ENCODE measurements around the gene NAA20.
A peak's percentile ranks its signal among the peaks of the same experiment; 100 is the strongest.

The NAA20 gene

DNA sequence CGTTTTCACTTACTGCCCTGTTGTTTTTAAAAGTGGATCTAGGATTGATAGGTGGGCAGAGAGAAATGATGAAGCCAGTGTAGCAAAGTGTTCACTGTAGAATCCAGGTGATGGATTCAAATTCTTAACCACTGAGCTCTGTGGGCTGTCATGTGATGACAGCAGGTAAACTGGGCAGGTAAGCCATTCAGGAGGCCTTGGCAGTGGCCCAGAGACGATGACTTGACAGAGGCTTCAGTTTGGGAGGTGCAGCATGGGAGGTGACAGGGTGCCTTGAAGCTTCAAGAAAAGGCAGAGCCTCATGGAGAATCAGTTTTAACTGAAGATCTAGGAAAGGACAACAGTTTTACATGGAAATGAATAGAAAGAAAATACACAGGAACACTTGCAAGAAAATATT is 2.0 kb downstream of the NAA20 start:
- no peak for DNase-seq (ENCODE audit: low read depth)

DNA sequence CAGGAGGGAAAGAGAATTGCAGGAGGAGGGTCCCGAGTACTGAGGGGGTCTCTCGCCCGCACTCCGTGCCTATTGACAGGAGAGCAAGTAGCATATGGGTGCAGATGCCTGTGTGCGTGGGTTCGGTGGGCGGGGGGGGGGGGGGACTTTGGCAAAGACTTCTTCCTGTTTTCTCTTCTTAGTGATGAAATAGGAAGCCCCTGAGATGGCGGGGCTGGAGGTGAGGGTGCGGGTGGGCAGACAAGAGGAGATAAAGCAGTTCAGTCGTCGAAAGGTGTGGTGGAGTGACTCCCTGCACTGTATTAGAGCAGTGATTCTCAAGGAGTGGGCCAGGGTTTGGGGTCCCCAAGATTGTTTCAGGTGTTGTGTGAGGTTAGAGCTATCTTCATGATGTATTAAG is 3.7 kb downstream of the NAA20 start:
- no peak for DNase-seq (ENCODE audit: low read depth)

DNA sequence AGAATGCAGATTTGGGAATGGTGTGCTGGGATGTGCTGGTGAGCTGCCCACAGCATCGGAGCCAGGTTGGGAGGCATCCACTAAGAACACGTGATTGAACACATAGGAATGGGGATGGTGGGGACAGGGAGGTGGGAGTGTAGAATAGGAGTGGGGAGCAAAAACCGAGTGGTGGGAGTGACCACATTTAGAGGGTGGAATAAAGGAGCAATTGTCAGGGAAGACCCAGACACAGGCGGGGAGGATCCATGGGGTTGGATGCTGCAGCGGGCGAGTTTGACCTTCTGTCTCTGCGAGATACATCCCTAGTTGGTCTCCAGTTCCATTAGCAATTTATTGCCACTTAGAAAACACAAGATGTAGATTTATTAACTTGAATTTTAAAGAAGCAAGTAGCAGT is 4.7 kb downstream of the NAA20 start:
- DNase-seq (ENCODE audit: low read depth): no peak

DNA sequence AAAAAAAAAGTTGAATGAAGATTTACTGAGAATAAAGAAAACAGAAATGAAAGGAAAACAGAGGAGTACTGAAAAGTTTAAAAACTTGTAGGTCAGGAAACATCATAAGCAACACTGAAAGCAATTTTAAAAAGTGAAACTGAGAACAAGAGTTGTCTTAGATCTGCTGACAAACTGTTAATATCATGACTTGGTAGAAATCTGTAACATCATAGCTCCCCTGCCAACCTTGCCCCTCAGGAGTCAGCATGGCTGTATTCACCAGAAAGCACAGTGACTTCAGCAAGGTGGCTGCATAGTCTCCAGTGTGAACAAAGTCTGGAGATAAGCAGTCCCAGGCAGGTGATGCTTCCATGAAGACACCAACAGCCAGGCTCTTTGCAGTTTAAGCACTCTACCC is 5.3 kb downstream of the NAA20 start:
- DNase-seq (ENCODE audit: low read depth): no peak

DNA sequence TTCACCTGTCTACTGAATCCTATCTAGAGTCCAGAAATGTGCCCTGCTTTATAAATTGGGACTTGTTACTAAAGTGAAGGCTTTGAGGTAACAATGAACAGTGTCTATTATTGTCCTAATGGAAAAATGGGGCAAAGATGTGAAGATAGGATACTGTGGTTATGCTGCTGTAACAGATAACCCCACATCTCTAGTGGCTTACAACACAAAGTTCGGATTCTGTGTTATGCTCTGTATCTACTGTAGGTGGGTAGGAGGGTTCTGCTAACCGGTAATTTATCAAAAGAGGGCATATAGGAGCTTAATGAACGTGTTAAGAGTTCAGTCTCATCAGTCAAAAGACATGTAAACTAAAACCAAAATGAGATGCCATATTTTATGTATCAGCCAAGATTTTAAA is 6.2 kb downstream of the NAA20 start:
- no peak for DNase-seq (ENCODE audit: low read depth)

DNA sequence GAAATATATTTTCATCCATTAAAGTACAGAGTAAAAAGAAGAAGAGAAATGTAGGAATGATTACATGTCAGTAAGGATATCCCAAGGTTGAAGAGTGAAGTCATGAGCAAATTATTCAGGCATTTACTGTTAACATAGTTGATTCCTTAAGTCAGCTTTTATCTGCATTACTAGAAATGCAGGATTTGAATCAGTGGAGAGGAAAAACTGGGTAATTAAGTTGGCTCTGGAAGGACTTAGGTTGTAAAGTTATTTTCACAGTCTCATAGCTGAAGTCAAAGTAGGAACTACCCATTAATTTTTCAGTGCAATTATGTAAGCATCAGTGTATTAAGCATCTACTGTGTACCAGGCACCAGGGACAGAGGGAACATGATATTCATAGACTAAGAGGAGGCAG is 7.8 kb downstream of the NAA20 start:
- DNase-seq (ENCODE audit: low read depth): no peak

DNA sequence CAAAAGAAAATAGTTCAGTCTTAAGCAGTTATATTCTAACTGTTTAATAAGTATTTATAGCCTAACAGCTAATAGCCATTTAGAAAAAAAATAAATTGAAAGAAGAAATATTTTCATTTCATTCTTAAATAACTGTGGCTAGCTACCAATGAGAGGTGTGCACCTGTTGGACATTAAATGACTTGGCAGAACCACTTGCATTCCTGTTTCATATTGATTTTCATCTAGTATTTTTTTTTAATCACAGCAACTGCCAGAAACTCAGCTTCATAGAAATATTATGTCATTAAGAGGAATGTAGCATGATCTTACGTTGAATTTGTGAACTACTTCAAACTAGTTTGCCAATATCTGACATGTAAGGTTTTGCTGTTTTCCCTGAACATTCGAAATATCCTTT is 10.1 kb downstream of the NAA20 start:
- no peak for DNase-seq (ENCODE audit: low read depth)

DNA sequence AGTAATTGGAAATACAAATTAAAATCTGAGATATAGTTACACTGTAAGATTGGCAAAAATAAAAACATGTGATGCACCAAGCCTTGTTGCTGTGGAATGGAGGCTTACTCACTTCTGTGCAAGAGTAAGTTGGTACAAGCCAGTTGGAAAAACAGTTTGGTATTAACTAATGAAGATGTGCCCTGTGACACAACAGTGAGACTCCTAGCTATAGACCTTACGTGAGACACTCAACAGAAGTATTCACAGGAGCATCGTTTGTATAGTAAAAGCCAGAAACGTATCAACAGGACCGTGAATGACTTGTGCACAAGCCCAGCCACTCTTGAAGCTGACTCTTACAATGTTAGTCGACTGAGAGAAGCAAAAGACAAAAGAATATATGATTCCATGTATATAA is 14.6 kb downstream of the NAA20 start:
- DNase-seq (ENCODE audit: low read depth): no peak

DNA sequence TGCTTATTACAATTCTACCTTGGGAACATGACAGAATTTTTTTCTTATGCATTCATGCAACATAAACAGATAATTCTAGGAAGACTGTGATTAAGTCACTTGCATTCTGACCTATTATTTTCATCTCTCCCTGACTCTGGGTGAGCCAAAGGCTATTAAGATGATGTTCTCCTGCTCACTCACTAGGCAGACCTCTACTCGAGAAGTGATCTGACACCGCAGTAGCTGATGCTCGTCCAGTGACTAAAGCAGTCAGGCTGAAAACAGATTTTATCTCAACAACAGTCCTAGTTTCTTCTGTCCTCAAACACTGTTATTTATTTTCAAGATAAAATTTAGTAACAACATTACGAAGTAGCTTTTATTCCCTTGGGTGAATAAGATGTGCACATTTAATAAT is 17.3 kb downstream of the NAA20 start:
- no peak for DNase-seq (ENCODE audit: low read depth)

DNA sequence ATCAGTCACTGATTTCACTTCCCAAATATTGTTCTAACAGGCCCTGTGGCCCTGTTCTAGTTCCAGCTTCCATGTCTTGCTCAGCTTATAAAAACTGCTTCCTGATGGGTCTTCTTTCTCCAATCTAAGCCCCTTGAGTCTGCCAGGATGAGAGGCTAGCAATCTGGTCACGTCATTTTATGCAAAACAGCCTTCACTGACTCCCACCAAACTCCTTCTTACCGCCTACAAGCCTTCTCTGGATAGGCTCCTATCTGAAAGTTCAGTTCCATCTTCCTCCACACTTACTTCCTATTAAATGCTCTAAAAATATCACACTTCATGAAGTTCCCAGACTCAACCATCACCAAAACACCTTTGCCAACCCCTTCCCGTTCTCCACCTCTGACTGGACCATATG is 19.6 kb downstream of the NAA20 start:
- DNase-seq (ENCODE audit: low read depth): no peak

DNA sequence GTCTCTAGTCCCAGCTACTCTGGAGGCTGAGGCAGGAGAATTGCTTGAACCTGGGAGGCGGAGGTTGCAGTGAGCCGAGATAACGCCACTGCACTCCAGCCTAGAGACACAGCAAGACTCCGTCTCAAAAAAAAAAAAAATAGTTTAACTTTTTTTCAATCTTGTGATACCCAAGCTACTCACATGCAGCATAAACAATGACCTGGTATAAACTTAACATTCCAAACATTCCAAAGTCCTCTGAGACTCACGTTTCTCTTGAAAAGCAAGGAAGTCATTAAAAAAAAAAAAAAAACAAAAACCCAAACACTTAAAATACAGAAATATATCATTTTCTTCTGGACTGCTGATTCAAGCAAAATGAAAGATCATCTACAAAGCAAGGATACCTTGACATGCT is 20.8 kb downstream of the NAA20 start:
- DNase-seq (ENCODE audit: low read depth): no peak

DNA sequence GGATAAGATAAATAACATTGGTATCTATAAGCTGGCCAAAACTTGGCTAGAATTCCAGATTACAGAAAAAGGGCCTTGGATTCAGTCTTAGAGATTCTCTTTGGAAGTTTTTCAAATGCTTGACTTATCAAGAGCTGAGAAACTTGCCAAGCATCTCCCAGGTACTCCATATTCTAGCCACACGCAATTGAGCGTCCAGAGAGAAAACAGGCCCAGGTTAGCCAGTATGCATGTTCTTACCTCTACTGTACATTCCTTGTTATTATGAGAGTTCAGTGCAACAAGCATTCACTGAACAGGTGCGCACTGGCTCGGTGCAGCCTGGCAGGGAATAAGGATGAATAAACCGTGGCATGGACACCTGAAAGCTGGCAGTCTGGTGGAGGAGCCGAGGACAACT is 21.4 kb downstream of the NAA20 start:
- no peak for DNase-seq (ENCODE audit: low read depth)

DNA sequence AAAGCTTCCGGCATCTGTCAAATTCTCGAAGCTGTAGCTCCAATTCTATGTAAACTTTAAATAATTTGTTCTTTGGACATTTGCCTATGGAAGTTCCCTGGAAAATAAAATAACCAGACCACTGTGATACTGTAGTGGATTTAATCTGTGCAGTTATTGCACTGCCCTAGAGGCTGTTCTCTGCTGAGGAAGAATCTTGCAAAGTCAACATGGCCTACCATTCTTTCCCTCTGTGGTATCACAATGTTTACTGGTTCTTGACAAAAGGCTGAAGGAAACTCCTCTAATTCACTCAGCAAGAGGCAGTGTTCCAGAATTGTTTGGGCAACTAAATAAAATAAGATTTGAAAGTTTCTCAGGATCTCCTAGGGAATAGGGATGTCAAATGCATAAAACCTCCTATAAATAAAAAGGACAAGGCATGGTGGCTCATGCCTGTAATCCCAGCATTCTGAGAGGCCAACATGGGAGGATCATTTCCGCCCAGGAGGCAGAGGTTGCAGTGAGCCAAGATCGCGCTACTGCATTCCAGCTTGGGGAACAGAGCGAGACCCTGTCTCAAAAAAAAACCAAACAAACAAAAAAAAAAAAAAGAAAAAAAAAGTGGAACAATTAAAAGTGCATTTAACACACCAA is 22.7 kb downstream of the NAA20 start:
- no peak for DNase-seq (ENCODE audit: low read depth)

DNA sequence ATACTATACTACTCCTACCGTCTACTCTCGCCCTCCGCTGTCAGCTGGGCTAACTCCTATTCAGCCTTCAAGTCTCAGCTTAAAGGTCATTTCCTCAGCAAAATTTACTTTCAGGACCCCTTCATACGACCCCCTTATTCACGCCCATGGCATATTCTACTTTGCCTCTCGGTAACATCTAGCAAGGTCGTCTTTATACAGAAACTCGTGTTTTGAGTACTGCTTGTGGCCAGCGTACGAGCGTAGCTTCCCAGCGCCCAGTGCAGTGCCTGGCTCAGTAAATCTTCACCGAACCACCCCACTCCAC is 34.6 kb downstream of the NAA20 start:
- DNase-seq (ENCODE audit: low read depth): no peak

DNA sequence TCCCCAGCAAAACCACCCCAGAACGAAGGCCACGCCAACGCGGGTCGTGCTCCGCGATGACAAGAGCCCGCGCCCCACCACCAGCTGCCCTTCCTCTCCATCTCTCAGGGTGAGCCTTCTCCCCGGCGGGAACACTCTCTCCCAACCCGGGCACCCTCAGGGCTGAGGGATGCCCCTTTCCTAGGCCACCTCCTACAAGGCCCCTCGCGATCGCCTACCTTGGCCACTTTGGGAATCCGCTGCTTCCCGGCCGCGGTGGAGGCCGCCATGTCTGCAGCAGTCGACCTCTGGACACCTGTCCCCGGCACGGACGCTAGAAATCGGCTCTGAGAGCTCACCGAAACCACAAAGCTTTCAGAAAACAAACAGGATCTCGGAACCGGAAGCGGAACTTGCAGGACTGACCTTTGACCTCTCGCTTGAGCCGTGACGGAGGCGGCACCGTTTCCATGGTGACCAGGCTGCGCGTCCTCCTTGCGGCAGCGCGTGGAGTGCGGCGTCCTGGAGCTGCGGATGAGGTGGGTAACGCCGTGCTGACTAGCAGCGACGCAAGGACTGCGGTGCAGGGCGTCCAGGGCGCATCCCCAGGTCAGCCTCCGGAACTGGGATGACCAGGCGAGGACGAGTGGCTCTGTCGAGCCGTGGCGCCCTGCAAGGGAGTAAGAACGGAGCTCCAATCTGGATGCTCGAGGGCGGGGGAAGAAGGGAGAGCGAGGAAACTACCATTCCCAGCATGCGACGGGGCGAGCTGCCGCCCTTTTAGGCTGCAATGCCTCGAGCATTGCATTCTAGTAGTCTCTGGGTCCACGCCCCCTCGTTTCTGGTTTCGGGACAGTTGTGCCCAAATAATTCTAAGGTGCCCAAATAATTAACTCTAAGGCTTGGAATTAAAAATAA is 35.2 kb downstream of the NAA20 start, which contains the start of the genes CFAP61 and CRNKL1:
Gene CFAP61, plus strand, starts transcription at position 459 of the 897 bp plus-strand sequence. CDS start 4,122 bp downstream, outside the sequence.
Gene CRNKL1, minus strand, starts transcription at position 393 of the 897 bp plus-strand sequence. Its CDS starts 124 bp downstream, at position 269.
- peak; percentile 95 for DNase-seq (ENCODE audit: low read depth)

DNA sequence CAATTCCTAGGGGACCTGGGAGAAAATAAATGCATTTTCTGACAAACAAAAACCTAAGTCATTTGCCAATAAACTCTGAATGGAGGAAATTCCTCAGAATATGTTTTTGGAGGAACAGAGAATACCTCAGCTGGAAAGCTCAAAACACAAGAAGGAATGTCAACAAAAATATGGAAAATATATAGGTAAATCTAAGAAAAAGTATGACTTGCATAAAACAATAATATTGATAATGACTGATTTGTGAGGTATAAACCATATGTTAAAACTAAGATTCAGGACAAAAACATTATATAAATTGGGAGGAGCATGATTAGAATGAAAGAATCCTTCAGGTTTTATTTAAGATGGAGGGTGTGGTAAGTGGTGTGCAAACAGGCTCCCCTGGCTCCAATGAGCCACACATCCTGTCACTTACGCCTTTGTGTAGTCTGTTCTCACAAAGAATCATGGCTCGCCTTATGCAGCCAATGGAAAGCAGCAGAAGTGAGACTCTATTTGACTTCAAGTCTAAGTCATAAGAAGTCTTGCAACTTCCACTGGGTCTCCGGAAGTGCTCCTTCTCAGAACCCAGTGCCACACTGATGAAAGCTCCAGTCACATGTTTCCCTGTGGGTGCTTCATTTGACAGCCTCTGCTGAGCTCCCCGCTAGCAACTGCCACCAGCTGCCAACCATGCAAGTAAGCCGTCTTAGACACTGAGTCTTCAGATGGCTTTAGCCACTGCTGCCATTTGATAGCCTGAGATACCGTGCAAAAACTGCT is 43.3 kb downstream of the NAA20 start:
- no peak for DNase-seq (ENCODE audit: low read depth)

DNA sequence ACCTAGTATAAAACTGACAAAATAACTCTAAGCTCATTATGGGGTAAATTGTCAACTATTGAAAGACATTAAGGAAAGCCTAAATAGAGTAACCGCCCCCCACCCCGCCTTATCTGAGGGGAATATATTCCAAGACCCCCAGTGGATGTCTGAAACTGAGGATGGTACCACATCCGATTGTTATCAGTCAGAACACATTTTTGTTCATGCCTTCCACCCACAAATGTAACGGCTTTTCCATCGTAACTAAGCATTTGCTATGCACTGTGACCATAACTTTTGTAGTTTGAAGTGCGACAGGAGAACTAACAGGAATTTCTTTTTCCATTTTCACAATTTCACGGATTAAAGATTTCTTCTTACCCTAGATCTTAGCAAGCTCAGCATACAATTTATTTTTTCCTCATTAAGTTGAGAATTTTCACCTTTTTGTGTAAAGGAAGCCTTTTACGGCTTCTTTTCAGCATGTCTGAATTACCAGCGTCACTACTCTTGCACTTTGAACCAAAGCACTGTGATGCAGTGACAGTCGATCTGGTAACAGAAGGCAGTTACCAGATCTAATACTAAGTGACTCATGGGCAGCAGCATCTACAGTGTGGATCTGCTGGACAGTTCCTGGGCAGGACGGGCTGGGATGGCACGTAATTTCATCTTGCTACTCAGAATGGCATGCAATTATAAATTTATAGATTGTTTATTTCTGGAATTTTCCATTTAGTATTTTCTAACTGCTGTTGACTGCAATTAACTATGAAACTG is 47.0 kb downstream of the NAA20 start:
- no peak for DNase-seq (ENCODE audit: low read depth)

DNA sequence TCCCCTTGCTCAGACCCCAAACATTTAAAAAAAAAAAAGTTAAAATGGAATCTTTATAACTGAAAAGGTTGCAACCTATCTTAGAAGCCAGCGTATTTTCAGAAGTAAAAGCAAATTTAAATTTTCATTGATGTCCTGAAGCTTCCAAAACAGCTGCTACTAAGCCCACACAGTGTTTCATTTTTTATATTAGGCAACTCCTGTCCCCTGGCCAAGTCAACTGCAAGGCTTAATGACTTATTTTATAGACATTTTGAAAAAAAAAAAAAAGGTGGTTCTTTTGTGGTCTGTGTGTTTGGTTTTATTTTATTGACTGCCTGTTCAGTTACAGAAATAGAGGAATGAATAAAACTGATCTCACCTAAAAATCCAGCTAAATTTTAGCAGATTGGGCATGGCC is 48.2 kb downstream of the NAA20 start:
- DNase-seq (ENCODE audit: low read depth): no peak

DNA sequence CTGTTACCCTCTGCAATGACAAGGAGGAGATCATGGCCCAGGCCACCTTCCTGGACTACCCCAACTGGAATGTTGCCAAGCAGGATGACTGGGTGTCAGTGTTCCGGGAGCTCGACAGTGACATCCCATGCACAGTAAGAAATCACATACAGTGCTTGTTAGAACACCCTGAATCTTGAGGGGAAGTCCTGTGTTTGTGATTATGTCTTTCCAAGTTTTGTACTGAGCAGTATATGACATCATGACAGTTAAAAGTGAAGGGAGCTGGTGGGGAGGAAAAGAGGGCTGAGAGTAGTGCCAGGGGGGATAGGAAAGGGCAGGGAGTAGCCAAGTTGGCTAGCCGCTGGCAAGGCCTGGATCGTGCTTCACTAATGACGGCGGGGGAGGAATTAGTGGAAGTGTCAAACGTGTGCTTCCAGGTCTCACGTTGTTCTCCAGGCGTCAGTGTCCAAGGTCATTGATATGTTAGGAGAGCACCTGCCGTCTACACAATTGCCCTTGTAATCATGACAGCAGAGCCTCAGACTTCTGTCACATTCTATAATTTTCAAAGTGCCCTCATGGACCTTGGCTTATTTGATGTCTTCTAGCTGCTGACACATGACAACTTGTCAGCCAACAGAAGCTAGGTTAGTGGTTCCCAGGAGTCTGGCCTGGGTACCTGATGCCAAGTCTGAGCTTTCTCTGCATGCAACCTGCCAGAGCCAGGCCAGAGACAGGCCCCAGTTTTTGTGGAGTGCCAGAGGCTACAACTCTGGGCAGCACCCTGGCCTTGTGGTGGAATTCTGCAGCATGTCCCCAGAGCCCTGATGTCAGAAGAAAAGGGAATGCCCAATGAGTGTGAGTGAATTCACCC is 53.9 kb downstream of the NAA20 start:
- DNase-seq (ENCODE audit: low read depth): no peak

DNA sequence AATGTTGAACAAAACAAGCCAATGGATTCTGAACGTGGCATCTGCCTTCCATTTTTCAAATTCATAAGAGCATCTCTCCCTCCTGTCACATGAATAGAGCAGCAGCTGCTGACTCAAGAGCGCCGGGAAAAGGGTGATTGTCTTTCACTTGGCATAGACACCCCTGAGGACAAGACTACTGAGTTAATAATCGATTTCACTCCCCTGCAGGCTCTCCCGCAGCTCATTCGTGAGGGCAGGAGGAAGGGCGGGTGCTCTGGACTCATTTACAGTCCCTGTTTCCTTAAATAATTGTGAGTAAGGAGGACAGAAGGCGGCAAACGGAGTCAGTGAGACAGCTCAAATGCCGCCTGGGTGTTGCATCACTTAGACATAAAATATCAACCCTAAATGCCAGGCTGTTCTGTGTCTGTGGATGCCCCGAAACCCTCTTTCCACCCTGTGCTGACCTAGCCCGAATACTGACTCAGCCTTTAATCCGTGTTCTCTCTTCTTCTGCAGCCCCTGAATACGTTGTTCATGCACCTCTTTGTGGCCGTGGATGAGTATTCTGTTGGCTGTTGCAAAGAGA is 56.7 kb downstream of the NAA20 start:
- DNase-seq (ENCODE audit: low read depth): no peak

DNA sequence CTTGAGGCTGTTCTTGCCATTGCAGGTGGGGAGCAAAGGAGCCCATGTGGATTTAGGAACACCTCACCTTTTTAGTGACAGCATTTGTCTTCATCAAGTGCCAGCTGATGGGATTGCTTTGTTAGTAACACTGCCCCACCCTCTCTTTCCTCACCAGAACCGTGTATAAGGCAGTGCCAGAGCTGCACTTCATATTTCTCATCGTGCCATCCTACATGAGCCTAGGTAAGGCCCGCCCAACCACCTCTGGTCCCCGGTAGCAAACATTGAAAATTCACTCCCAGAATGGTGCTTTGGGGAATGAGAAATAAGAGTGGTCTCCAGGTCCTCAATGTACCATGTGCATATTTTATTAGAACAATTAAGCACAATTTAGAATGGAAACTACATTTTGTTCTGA is 57.9 kb downstream of the NAA20 start:
- no peak for DNase-seq (ENCODE audit: low read depth)
